ENCODE results near the gene NLGN2.
"Not testable (repeated sequence)": the region's sequence is repeated elsewhere in the genome, so short reads cannot be mapped to it uniquely, and the experiment has no call there.

The NLGN2 gene

GRCh38 chr17:7407485-7408251, at the start of gene NLGN2:
NLGN2 (plus strand) TSS chr17:7407845; CDS start chr17:7408256, 411 bp downstream.
- no peak for DNase-seq

GRCh38 chr17:7361906-7362305, 45.7 kb upstream of the NLGN2 start:
- no peak for DNase-seq

GRCh38 chr17:7363311-7363710, 44.3 kb upstream of the NLGN2 start:
- DNase-seq = no peak

DNA sequence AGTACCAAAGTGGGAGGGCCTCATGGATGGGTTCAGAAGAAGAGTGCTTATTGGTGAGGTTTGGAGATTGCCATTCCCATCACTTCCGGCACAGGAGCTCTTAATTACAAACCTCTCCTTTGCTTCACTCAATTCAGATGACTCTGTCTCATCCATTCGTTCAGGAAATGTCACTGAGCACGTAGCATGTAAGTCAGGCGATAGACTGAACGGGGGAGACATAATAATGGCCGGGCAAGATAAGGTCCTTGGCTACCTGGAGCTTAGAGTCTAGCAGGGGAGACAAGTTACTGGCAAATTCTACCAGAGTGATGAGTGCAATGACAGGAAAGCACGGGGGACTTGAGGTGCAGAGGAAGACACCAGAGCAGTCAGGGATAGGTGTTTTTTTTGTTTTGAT, 41.7 kb upstream of the NLGN2 start:
- DNase-seq = not testable (repeated sequence)

- no peak for DNase-seq
Measured at GRCh38 chr17:7367083-7367482, 40.6 kb upstream of the NLGN2 start.

DNA sequence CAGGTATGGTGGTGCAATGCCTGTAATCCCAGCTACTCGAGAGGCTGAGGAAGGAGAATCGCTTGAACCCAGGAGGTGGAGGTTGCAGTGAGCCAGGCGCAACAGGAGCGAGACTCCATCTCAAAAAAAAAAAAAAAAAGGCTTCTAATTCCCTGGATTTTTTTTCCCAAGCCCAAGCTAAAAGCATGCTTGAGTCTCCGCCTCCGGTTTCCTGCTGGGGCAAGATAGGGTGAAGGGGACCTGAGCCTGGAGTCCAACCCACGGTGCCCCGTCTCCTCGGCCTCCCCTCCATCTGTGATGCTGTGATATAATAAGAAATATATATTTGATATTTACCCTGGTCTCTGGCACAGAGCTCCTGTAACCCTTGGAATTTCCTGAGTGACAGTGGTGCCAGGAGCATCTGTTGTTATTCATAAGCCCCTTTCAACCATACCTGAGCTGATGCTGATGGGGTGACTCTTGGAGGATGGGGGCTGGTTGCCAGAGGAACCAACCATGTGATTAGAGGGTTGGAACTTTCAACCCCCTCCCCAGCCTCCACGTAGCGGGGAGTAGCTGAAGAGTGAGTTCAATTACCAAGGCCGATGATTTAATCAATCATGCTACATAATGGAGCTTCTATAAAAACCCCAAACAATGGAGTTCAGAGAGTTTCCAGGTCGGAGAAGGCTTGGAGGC, 39.6 kb upstream of the NLGN2 start:
- DNase-seq = no peak

GRCh38 chr17:7368599-7368994, 39.0 kb upstream of the NLGN2 start:
- not testable (repeated sequence) for DNase-seq

DNA sequence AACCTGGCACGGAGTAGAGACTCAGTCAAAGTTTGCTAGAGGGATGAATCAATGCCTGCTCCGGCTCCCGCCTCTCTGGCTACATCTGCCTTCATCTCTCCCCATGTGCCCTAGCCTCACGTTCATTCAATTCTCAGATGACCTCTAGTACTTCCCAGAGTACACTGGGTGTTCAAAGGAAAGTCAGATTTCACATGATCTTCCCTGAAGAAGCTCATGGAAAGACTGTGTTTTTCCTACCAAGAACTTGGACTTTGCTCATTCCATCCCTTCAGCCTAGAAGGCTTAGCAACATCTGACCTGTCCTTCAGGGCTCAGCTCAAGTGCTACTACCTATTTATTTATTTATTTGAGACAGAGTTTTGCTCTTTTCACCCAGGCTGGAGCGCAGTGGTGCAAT, 37.8 kb upstream of the NLGN2 start:
- DNase-seq = no peak

- DNase-seq = no peak
Measured at GRCh38 chr17:7370853-7371252, 36.8 kb upstream of the NLGN2 start.

DNA sequence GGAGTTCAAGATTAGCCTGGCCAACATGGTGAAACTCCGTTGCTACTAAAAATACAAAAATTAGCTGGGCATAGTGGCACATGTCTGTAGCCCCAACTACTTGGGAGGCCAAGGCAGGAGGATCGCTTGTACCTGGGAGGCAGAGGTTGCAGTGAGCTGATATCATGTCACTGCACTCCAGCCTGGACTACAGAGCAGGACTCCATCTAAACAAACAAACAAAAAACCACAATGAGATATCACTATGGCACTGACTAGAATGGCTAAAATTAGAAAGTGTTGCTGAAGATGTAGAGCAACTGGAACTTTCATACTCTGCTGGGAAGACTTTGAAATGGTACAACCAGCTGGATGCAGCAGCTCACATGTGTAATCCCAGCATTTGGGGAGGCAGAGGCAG, 33.3 kb upstream of the NLGN2 start:
- no peak for DNase-seq

DNA sequence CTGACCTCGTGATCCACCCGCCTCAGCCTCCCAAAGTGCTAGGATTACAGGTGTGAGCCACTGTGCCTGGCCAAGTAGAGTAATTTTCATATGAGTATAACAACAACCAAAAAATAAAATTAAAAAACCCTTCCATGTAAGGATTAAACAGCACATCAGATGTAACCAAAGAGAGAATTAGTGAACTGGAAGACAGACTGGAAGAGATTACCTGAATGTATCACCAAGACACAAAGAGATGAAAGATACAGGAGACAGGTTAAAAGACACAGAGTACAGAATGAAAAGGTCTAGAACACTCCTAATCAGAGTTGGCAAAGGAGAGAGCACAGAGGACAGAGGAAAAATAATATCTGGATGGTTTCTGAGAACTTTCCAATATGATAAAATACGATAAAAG, 28.5 kb upstream of the NLGN2 start:
- no peak for DNase-seq

DNA sequence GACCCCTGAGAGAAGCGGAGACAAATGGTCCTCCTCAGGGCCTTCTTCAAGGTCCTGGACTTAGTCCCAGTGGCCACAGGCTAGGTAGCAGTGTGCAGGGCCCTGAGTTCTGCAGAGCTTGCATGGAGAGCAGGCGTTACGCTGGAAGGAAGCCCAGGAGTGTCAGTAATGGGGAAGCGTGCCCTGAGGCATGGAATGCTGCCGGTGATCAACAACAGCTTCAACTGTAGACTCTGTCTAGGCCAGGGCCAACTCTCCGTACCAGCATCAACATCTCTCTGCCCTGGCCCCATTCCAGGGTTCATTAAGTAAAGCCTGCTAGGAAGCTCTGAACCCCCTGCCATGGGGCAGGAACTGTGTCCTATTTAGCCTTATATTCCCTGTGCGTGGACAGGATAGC, 27.3 kb upstream of the NLGN2 start:
- no peak for DNase-seq

DNA sequence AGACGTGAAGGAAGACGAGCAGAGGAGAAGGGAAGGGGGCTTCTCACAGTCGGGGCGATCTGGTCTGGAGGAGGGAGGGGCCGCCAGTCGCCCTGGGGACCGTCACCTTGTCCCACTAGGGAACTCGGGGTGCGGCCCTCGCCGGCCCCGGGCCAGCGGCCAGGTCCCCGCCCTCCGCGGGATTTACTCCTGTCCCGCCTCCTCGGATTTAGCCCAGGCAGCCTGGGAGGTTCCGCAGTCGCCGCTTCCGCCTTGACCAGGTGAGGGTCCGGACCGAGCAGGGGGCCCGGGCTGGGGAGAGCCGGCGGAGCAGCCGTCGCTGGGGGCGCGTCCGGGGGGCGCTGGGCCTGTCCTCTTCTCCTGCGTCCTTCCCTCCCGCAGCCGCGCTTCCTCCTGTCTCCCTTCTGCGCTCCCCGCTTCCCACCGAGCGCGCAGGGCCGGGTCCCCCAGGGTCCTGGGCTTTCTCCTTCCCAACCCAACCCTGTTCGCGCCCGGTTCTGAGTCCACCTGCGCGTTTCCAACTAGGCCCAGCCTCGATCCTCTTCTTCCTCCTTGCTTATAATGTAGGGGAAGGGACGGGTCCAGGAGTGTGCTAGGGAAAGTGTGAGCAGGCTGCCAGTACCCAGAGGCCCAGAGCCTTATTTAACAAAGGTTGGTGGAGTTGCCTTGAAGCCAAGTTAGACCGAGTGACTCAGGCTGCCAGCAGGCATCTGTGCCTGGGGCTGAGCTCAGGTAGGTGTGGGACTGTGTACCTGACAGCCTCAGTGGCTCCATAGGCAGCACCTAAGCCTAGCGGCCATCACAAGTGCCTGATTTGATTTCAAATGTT, 26.6 kb upstream of the NLGN2 start, which contains the start of gene TNK1:
TSS of gene TNK1 (plus strand) at position 235 of the 829 bp plus-strand sequence. CDS start 1,838 bp downstream, outside the sequence.
- peak in 2 of 6 experiments; percentile 12 to 16 for DNase-seq

GRCh38 chr17:7382901-7383300, 24.7 kb upstream of the NLGN2 start:
- DNase-seq = no peak

- no peak for DNase-seq
Measured at GRCh38 chr17:7383371-7383741, 24.3 kb upstream of the NLGN2 start.

DNA sequence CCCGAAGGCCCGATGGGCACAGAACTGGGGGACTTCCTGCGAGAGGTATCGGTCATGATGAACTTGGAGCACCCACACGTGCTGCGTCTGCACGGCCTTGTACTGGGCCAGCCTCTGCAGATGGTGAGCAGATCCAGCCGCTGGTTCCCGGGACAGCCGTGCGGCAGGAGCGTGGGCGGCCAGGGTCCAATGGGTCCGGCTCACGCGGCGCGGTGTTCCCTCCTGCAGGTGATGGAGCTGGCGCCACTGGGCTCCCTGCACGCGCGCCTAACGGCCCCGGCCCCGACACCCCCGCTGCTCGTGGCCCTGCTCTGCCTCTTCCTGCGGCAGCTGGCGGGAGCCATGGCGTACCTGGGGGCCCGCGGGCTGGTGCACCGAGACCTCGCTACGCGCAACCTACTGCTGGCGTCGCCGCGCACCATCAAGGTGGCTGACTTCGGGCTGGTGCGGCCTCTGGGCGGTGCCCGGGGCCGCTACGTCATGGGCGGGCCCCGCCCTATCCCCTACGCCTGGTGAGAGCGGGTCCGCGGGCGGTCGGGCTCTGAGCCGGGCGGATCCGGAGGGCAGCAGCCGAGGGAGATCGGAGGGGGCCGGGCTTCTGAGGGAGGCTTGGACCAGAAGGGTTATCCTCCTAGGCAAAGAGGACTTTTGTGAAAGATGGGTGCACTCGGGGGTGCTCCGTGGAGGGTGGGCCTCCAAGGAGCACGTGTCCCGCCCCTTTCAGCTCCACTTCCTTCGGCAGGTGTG, 23.7 kb upstream of the NLGN2 start:
- peak; percentile 70 to 95 (median 84) for DNase-seq

DNA sequence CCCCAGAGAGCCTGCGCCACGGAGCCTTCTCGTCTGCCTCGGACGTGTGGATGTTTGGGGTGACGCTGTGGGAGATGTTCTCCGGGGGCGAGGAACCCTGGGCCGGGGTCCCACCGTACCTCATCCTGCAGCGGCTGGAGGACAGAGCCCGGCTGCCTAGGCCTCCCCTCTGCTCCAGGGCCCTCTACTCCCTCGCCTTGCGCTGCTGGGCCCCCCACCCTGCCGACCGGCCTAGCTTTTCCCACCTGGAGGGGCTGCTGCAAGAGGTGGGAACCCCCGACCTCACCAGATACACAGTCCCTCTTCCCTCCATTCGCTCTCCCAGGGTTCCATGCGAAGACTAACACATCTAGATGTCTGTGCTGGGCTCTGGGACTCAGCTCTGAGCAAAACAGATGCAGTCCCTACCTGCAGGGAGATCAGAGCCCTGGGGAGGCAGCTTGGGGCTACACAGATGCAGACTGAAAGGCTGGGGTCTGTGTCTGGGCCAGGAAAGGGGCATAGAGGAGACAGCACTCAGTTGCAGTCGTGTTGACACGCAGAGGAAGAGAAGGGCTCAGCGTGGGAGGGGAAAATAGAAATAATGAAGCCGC, 23.1 kb upstream of the NLGN2 start:
- DNase-seq = no peak

GRCh38 chr17:7388856-7389255, 18.8 kb upstream of the NLGN2 start:
- DNase-seq = no peak

GRCh38 chr17:7389924-7390910, 17.4 kb upstream of the NLGN2 start:
- no peak for DNase-seq

- no peak for DNase-seq
Measured at GRCh38 chr17:7391307-7391706, 16.3 kb upstream of the NLGN2 start.

Measured in stimulated activated naive CD4-positive, alpha-beta T cell (primary cell).